ENCODE results near the gene L3MBTL1. TPM values are rescaled to one million over a fixed set of nuclear protein-coding genes. Genes with fewer than 3 reads are reported as not detected.

L3MBTL1 gene
- total RNA-seq, 1 donor from 2014 or later: 18.4 TPM

- no peak for DNase-seq
These were observed 1.3 kb upstream of the L3MBTL1 start for GRCh38 chr20:43506238-43506637.

DNA sequence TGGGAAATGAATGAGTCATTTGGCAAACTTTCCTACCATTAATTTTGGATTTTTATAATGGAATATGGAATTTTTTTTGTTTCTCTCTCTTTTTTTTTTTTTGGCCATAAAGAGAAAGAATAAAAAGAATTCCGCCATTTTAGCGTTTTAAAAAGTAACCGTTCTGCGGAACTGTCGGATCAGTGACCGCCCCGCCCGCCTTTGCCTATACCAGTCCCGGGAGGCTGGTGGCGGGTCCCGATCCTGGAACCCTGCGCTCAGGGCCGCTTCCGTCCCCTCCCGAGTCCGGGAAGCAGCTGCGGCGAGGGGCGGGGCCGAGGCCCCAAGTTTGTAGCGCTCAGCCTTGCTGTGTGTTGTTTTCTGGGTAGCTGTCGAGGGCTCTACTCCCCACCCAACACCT is 609 bp downstream of the L3MBTL1 start:
- DNase-seq: no peak

DNA sequence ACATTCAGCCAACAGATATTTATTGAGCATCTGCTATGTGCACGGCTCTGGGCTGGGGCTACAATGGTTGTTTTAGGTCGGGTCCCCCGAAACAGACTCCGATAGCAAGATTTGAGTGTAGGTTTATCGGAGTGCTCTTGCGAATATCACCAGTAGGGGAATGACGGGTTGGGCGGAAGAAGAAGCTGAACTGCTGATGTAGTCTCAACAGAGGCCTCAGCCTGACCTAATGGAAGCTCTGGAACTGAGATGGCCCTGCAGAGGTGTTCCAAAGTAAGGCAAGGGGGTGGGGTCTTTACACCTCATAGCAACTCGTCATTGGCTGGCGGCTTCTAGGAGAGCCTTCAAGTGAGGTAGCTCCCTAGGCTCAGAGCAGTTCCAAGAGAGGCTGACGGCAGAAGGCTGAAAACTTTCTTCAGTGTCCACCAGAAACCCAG is 1.1 kb downstream of the L3MBTL1 start:
- no peak for DNase-seq

GRCh38 chr20:43511879-43512278 is 4.4 kb downstream of the L3MBTL1 start:
- no peak for DNase-seq

DNA sequence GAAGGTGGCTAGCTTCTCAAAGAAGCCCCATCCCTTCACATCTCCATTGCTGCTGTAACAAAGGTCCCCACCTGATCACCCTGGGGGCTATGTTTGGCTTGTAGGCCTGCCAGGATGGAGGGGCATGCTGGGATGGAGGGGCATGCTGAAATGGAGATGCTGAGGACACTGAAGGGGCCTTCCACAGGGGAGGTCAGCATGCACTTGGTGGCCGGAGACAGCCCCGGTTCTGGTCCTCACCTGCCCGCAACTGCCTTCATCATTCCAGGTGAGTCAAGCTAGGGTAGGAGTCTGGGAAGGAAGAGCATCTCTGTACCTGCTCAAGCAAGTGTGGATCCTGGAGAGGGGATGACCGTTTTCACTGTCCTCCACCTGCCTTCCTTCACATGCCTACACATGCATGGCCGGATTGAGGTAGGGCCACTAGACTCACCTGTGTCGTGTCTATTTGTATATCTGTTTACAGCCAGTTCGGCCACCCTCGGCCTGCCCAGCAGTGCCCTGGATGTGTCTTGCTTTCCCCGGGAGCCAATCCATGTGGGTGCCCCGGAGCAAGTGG is 6.0 kb downstream of the L3MBTL1 start:
- DNase-seq: no peak

DNA sequence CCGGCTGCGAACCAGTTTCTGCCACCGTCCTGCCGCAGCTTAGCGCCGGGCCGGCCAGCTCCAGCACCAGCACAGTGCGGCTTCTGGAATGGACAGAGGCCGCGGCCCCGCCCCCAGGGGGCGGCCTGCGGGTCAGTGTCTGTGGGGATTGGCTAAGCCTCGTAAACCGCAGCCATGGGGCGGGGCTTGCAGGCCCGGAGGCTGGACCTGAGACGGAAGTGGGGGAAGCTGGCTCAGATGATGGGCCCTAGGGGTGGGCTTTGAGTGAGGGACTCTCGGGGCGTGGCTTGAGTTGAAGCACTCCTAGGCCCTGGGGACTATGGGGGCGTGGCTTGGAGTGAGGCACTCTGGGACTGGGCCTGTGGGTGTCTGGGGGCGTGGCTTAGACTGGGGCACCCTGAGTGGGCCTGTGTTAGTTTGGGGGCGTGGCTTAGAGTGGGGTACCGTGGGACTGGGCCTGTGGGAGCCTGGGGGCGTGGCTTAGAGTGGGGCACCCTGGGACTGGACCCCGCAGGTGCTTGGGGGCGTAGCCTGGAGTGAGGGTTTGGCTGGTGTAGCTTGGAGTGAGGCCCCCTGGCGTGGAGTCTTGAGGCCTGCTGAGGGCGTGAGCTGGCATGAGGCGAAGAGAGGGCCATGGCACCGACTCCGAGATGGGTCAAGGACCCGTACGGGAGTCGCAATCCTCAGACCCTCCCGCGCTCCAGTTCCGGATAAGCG is 6.6 kb downstream of the L3MBTL1 start:
- DNase-seq: peak; percentile 96

- DNase-seq: no peak
These were observed 7.1 kb downstream of the L3MBTL1 start for GRCh38 chr20:43514648-43514999.

DNA sequence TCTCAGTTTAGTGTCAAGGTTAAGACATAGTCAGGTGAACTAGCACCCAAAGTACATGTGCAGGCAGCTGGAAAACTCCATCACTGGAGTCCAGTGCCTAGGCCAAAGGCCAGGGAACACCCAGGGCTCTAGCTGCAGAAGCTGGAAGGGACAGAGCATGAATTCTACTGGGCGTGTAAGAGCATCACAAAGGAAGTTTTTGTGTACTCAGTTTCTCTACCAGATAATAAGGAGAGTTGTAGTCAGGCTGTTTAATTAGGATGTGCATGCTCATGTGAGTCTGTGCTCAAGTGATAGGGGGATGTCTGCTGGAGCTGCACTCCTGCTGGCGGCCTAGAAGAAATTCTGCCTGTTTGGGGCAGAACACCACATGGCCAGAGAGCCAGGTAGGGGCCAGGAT is 8.1 kb downstream of the L3MBTL1 start:
- no peak for DNase-seq

DNA sequence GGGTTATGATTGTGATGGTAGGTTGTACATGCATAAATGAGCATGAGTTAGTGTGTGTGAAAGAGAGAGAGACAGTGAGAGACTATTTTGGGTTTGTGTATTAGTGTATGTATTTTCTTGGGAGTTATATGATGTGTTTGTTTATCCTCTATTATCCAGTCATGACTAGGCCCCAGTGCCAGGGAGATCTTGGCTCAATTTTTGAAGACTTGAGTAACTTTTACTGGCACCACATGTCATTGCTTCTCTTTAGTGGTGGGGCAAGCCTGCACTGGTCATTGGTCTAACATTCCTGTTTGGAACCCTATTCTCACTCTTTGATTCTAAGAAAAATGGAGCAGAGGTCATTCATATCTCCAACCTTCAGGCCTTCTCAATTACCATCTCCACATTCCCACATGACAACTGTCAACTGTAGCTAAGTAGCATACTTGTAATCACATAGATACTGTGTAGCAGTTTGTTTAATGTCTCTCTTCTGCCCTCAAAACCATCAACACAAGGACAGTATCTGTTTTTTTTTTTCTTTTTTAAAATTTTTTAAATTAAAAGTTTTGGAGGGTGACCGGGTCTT is 8.8 kb downstream of the L3MBTL1 start:
- DNase-seq: no peak

- DNase-seq: no peak
These were observed 12.7 kb downstream of the L3MBTL1 start for GRCh38 chr20:43520074-43520630.

GRCh38 chr20:43525021-43525420 is 17.5 kb downstream of the L3MBTL1 start:
- DNase-seq: no peak

- no peak for DNase-seq
These were observed 20.9 kb downstream of the L3MBTL1 start for GRCh38 chr20:43528258-43528875.

- DNase-seq: no peak
These were observed 21.6 kb downstream of the L3MBTL1 start for GRCh38 chr20:43529051-43529450.

GRCh38 chr20:43529457-43530153 is 22.1 kb downstream of the L3MBTL1 start:
- no peak for DNase-seq

GRCh38 chr20:43530321-43531090 is 23.0 kb downstream of the L3MBTL1 start:
- peak; percentile 23 for DNase-seq

- DNase-seq: no peak
These were observed 23.6 kb downstream of the L3MBTL1 start for GRCh38 chr20:43531091-43531443.

DNA sequence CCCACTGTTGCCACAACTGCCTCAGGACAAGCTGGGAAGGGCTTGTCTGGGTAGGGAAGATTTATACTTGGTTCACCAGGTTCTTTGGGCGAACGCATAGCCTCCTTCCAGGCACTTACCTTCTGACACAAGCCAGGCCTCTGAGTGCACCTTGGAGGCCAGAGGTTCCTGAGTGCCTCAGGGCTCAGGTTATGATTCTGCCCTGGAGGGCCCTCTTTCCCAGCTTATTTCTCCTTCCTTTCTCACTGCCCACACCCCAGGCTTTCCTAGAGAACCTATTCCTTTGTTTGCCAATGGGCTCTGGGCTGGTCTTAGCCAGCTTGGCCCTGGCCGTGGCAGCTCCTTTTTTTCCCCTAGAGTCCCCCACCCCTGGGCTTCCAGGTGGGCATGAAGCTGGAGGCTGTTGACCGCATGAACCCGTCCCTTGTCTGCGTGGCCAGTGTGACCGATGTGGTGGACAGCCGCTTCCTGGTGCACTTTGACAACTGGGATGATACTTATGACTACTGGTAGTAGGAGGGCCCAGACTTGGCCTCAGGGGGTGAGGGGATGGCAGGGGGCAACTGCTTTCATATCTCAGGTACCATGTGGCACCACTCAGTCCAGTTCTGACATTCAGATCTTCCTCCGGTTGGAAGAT is 25.0 kb downstream of the L3MBTL1 start:
- no peak for DNase-seq

GRCh38 chr20:43533060-43533459 is 25.6 kb downstream of the L3MBTL1 start:
- no peak for DNase-seq

GRCh38 chr20:43534016-43534415 is 26.5 kb downstream of the L3MBTL1 start:
- DNase-seq: no peak

GRCh38 chr20:43534791-43535350 is 27.4 kb downstream of the L3MBTL1 start:
- no peak for DNase-seq

- DNase-seq: no peak
These were observed 28.0 kb downstream of the L3MBTL1 start for GRCh38 chr20:43535370-43536004.

Data from occipital lobe (tissue), 2 donors.